ENCODE data around the gene NCF4.

The NCF4 gene

GRCh38 chr22:36892292-36892691 is 31.5 kb downstream of the NCF4 start:
- DNase-seq (ENCODE audit: low read depth in 2 of 3, low spot score in 2 of 3) = no peak

- no peak for DNase-seq (ENCODE audit: low read depth in 2 of 3, low spot score in 2 of 3)
Observed at GRCh38 chr22:36893262-36893661, 32.5 kb downstream of the NCF4 start.

GRCh38 chr22:36894266-36894665 is 33.5 kb downstream of the NCF4 start:
- DNase-seq (ENCODE audit: low read depth in 2 of 3, low spot score in 2 of 3) = no peak

- no peak for DNase-seq (ENCODE audit: low read depth in 2 of 3, low spot score in 2 of 3)
Observed at GRCh38 chr22:36897611-36898010, 36.8 kb downstream of the NCF4 start.

- no peak for DNase-seq (ENCODE audit: low read depth in 2 of 3, low spot score in 2 of 3)
Observed at GRCh38 chr22:36898690-36899089, 37.9 kb downstream of the NCF4 start.

GRCh38 chr22:36899498-36899897 is 38.7 kb downstream of the NCF4 start:
- DNase-seq (ENCODE audit: low read depth in 2 of 3, low spot score in 2 of 3) = no peak

GRCh38 chr22:36900225-36900624 is 39.4 kb downstream of the NCF4 start:
- DNase-seq (ENCODE audit: low read depth in 2 of 3, low spot score in 2 of 3) = no peak

GRCh38 chr22:36900880-36901279 is 40.1 kb downstream of the NCF4 start:
- DNase-seq (ENCODE audit: low read depth in 2 of 3, low spot score in 2 of 3) = no peak

GRCh38 chr22:36901411-36902142 is 40.8 kb downstream of the NCF4 start:
- DNase-seq (ENCODE audit: low read depth in 2 of 3, low spot score in 2 of 3) = no peak

- DNase-seq (ENCODE audit: low read depth in 2 of 3, low spot score in 2 of 3) = no peak
Observed at GRCh38 chr22:36902143-36902926, 41.5 kb downstream of the NCF4 start.

GRCh38 chr22:36904260-36904880 is 43.6 kb downstream of the NCF4 start:
- DNase-seq (ENCODE audit: low read depth in 2 of 3, low spot score in 2 of 3) = no peak

- DNase-seq (ENCODE audit: low read depth in 2 of 3, low spot score in 2 of 3) = no peak
Observed at GRCh38 chr22:36907253-36908195, 46.7 kb downstream of the NCF4 start.

GRCh38 chr22:36910461-36910860 is 49.7 kb downstream of the NCF4 start:
- DNase-seq (ENCODE audit: low read depth in 2 of 3, low spot score in 2 of 3) = no peak

GRCh38 chr22:36911887-36912661 is 51.3 kb downstream of the NCF4 start:
- DNase-seq (ENCODE audit: low read depth in 2 of 3, low spot score in 2 of 3) = no peak

- DNase-seq (ENCODE audit: low read depth in 2 of 3, low spot score in 2 of 3) = no peak
Observed at GRCh38 chr22:36912694-36913426, 52.1 kb downstream of the NCF4 start.

- no peak for DNase-seq (ENCODE audit: low read depth in 2 of 3, low spot score in 2 of 3)
Observed at GRCh38 chr22:36913427-36914389, 52.9 kb downstream of the NCF4 start, which contains the start of gene CSF2RB. Gene CSF2RB, plus strand, starts transcription at chr22:36913628. Its CDS starts 8,580 bp downstream, at chr22:36922208.

GRCh38 chr22:36914390-36914752 is 53.6 kb downstream of the NCF4 start:
- DNase-seq (ENCODE audit: low read depth in 2 of 3, low spot score in 2 of 3) = no peak

- DNase-seq (ENCODE audit: low read depth in 2 of 3, low spot score in 2 of 3) = no peak
Observed at GRCh38 chr22:36916034-36916433, 55.2 kb downstream of the NCF4 start.

Measured in activated CD8-positive, alpha-beta memory T cell treated with anti-CD3 and anti-CD28 coated beads for 48 hours (primary cell).